GM19328 (cell line): ENCODE results near the gene GTPBP1.

Source experiments
- ATAC-seq: cut with Tn5 transposase; IDR thresholded peaks from one replicate; pipeline ENCODE4 v1.9.1; 2021; ENCODE audit warnings: mild to moderate bottlenecking, moderate library complexity; ENCODE audit not compliant: unreplicated experiment

The GTPBP1 gene

GRCh38 chr22:38700789-38701628 lies 4.7 kb upstream of the GTPBP1 start, which contains the start of gene JOSD1:
Gene JOSD1 (minus strand): TSS chr22:38700943. CDS start chr22:38699987, 956 bp downstream.
- peak; percentile 40 for ATAC-seq

GRCh38 chr22:38704654-38705234 lies 1.0 kb upstream of the GTPBP1 start:
- ATAC-seq, result no peak

GRCh38 chr22:38706101-38706900 lies 557 bp downstream of the GTPBP1 start:
- peak; percentile 3 for ATAC-seq

GRCh38 chr22:38706901-38707195 lies 1.1 kb downstream of the GTPBP1 start:
- no peak for ATAC-seq

GRCh38 chr22:38707346-38707745 lies 1.6 kb downstream of the GTPBP1 start:
- ATAC-seq, result no peak

- no peak for ATAC-seq
Observed at GRCh38 chr22:38707984-38708383, 2.2 kb downstream of the GTPBP1 start.

GRCh38 chr22:38709306-38709705 lies 3.6 kb downstream of the GTPBP1 start:
- no peak for ATAC-seq

GRCh38 chr22:38710351-38710750 lies 4.6 kb downstream of the GTPBP1 start:
- ATAC-seq, result no peak

GRCh38 chr22:38710866-38711265 lies 5.1 kb downstream of the GTPBP1 start:
- no peak for ATAC-seq

GRCh38 chr22:38712486-38713207 lies 6.9 kb downstream of the GTPBP1 start:
- no peak for ATAC-seq

GRCh38 chr22:38713921-38714320 lies 8.2 kb downstream of the GTPBP1 start:
- ATAC-seq, result no peak

- ATAC-seq, result no peak
Observed at GRCh38 chr22:38715176-38715764, 9.5 kb downstream of the GTPBP1 start.

GRCh38 chr22:38715852-38716251 lies 10.1 kb downstream of the GTPBP1 start:
- ATAC-seq, result no peak

GRCh38 chr22:38716271-38716670 lies 10.5 kb downstream of the GTPBP1 start:
- ATAC-seq, result no peak

GRCh38 chr22:38716826-38717225 lies 11.1 kb downstream of the GTPBP1 start:
- no peak for ATAC-seq

- ATAC-seq, result no peak
Observed at GRCh38 chr22:38717244-38717643, 11.5 kb downstream of the GTPBP1 start.

- ATAC-seq, result no peak
Observed at GRCh38 chr22:38718414-38718813, 12.7 kb downstream of the GTPBP1 start.

GRCh38 chr22:38719196-38719595 lies 13.5 kb downstream of the GTPBP1 start:
- ATAC-seq, result no peak

- ATAC-seq, result no peak
Observed at GRCh38 chr22:38720350-38720749, 14.6 kb downstream of the GTPBP1 start.

- ATAC-seq, result no peak
Observed at GRCh38 chr22:38721551-38721950, 15.8 kb downstream of the GTPBP1 start.

- ATAC-seq, result no peak
Observed at GRCh38 chr22:38724176-38724575, 18.4 kb downstream of the GTPBP1 start.
